GM18868 (cell line): ENCODE measurements around the gene DOCK4.
A peak's percentile ranks its signal among the peaks of the same experiment; 100 is the strongest.

Experiments used
- ATAC-seq: cut with Tn5 transposase; IDR thresholded peaks from one replicate; pipeline ENCODE4 v1.9.1; 2021; ENCODE audit warnings: mild to moderate bottlenecking, moderate library complexity; ENCODE audit not compliant: unreplicated experiment

The DOCK4 gene

DNA sequence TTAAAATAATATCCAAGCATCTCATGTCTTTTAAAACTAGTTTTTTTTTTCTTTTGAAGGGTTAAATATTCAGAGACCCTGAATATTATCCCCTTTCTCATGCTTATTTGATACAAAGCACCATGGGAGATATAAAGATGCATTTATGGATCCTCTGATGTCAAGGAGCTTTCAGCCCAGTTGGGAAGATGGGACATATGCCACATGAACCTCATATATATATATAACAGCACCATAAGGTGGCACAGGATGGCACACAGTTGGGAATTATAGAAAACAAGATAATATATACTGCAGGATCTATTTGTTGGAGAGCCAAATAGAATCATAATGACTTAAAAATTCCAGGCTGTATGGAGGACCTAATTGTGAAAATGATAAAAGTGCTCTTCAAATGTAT, 458.5 kb downstream of the DOCK4 start:
- no peak for ATAC-seq

GRCh38 chr7:111746950-111747349, 459.2 kb downstream of the DOCK4 start:
- no peak for ATAC-seq

- no peak for ATAC-seq
These were observed 461.6 kb downstream of the DOCK4 start for GRCh38 chr7:111744501-111745155.

DNA sequence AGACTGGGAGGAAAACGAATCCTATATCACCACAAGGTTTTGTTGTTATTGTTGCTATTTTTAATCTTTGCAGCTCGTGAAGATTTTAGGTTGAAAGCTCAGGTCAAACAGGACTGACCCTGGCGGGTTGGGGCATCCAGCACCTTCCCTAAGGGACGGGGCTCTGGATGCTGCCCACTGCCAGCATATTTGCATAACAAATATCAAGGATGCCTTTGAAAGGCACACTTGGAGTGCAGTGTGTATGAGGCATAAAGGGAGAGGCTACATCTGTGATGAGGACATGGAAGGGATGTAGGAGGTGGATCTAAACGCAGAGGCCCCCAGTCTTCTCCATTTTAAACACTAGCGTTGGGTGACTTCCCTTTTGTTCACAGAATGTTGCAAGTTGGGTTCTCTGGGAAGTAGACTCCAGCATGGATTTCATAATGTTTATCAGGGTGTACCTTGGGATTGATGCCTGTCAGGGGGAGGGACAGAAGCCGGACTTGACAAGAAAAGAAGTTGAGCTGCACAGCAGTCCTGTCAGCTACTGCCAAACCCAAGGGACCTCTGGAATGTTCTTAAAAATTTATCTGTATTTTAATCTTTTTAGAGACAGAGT, 462.9 kb downstream of the DOCK4 start:
- no peak for ATAC-seq

DNA sequence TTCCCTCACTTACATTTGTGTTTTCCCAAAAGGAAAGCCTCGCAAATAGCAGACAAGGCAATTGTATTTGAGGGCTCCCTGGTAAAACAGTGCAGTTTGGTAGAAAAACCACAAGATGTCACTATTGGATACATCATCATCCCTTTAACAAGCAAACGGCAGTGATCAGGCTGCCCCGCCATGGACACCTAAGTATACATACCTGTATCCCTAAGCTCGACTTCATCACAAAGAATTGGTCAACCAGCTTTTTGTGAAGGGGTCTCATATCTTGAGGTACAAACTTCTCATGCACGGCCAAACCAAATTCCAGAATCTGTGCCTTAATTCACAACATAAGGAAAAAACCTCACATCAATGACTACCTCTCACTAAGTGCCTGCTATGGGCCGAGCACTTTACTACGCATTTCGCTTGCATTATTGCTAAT, 464.4 kb downstream of the DOCK4 start:
- ATAC-seq: peak; percentile 97

- ATAC-seq: no peak
These were observed 465.3 kb downstream of the DOCK4 start for GRCh38 chr7:111740942-111741341.

- ATAC-seq: no peak
These were observed 469.7 kb downstream of the DOCK4 start for GRCh38 chr7:111736552-111736874.

DNA sequence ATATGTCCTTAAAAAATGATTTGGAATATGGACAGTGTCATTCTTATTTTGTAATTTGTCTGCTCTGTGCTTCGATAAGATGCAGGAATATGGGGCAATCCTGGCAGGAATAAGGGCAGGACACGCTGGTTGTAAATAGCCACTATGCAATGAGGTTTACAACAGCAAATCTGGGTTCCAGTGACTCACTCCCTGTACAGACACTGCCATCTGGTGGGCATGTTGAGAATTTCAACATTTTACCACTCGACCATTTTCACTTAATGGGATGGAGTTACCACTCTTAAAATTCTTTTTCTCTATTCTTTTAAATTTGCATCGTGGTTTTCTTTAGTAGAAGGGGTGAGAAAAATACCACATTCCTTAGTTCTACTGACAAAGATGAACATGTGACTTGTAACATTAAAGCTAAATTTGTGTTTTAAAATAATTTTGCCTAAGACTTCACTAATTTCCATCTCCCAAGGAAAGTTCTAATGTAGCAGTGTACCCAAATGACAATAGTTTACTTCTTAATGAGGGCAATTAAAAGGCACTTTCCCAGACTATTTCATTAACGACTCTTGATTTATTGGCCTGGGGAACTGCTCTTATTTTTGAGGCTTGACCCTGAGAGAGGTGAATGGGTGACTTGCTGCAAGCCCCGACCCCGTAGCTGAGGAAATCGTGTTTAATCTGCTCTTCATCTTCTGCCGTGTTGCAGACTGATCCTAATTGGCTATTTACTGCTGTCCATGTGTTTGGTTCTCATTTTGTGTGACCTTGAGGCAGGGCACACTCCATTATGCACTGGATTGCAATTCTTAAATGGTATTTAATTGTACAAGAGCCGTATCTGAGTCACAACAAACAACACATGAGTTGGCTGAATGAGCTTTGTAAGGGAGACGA, 470.3 kb downstream of the DOCK4 start:
- peak; percentile 56 for ATAC-seq

GRCh38 chr7:111734954-111735660, 471.1 kb downstream of the DOCK4 start:
- ATAC-seq: no peak

GRCh38 chr7:111732923-111733322, 473.3 kb downstream of the DOCK4 start:
- peak; percentile 58 for ATAC-seq

- peak; percentile 74 for ATAC-seq
These were observed 475.5 kb downstream of the DOCK4 start for GRCh38 chr7:111730476-111731300.

DNA sequence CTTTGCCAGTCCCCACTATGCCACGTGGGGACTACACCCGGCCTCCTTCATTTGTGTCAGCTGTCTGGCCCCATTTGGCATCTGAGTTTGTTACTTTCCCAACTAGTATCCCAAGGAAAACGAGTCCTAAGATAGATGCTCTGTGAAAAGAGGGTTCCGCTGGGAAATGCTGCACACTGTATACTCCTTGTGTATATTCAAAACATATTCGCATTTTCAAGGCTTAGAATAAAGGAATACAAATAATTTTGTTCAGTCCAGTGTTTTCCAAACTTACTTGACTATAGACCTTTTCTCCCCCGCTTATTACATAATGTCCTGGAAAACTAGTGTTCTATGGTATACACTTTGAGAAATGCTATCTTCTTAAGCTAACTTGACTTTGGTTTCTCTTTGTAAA, 476.1 kb downstream of the DOCK4 start:
- no peak for ATAC-seq

- ATAC-seq: no peak
These were observed 476.7 kb downstream of the DOCK4 start for GRCh38 chr7:111729483-111729882.

DNA sequence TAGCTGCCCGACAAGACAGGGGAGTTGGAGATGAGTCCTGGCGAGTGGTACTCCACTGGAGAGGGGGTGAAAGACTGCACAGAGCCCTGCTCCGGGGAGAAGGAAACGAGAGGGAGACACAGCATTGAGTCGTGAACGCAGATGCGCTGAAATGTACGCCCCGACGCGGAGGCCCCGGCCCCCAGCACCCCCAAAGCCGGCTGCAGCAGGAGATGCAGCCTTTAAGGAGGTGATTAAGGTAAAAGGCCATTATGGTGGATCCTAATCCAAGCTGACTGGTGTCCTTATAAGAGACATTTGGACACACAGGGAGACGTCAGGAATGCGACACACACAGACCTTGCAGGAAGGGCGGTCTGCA, 477.6 kb downstream of the DOCK4 start:
- ATAC-seq: no peak

DNA sequence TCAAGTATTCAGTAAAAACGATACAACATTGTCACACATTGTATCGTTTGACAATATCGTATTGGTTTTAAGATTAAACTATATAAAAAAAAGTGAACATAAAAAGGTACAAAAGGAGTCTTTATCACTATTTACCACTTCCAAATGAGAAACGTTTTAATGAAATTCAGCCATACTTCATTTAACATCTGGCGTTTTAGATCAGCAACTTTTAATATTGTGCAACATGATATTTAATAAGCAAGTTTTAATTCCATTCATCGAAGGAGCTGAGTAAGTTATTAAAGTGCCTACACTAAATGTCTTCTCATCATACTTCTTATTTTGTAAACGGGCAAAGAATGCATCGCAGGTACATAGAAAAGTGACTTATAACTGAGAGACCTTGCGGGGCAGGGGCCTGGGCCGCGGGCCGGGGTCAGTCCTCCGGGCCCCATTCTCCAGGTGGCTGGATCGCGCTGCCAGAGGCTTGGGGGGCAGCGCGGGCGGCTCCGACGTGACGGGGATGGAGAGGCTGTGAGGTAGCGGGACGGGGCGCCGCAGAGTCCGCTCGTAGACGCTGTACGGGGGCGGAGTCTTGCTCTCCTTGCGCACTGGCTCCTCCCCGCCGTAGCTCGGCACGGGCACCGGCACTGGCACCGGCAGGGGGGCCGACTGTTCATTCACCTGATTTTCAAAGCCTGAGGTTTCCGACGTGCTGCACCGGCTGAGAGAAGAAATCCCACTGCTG, 478.1 kb downstream of the DOCK4 start:
- ATAC-seq: no peak

- ATAC-seq: no peak
These were observed 487.3 kb downstream of the DOCK4 start for GRCh38 chr7:111718886-111719285.

DNA sequence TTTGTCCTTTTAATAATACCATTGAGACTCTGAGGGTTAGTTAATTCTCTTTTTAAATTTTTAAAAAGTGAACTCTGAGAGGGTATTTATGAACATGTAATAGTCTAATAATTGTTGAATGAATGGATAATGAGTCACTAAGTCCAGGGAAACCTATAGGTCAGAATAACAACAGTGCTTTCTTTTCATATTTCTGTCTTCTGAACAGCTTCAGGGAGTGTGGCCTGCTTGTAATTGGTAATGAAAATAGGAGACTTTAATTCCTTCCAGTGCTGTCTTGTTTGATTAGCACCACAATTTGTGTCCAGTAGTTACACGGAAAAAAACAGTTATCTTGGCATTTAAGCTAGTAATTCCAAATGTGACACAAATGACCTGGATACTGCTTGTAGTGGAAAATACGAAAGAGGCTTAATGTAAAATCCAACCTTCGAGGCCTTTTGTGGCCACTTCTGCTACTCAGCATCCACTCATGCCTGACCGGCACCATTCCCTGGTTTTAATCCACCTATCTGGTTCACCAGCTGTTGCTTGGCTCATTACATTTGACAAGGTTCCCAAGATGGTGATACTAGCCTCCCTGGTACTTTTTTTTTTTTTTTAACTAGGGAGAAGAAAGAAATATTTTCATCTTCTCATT, 494.7 kb downstream of the DOCK4 start:
- no peak for ATAC-seq

DNA sequence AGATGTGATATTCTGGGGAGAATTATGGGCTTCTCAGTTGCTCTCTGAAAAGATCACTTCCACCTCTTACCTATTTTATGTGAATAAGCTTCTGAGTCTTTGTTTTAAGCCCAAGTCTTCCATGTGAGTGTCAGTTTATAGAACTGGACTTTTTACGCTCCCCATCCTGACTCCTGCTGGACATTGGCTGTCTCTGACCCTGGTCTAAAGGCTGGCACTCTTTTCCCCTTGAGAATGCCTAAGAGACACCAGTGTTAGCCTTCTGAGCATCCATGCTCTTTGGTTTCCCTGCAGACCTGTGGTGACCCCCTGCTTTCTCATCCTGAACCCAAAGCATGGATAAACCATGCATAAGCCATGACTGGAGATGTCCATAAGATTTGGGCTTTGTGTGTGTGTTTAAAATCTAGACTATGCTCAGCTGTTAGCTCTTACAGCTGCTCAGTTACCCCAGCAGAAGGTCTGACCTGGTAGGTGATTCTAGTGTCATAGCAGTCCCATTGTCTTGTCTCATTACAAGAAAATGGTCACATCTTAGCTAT, 495.3 kb downstream of the DOCK4 start:
- ATAC-seq: no peak

- no peak for ATAC-seq
These were observed 498.1 kb downstream of the DOCK4 start for GRCh38 chr7:111708072-111708471.
